ENCODE measurements around the gene PMM2.

PMM2 gene

GRCh38 chr16:8807189-8807588, 9.6 kb downstream of the PMM2 start:
- no peak for TF ChIP-seq CTCF (IDR thresholded peaks at IDR 0.05; ENCODE audit: low read length, missing control alignments)
- no peak overlapping the region for H3K4me3 ChIP-seq (replicated peaks; ENCODE audit: low read depth, low read length)
- no peak for DNase-seq (ENCODE audit: low read depth)

DNA sequence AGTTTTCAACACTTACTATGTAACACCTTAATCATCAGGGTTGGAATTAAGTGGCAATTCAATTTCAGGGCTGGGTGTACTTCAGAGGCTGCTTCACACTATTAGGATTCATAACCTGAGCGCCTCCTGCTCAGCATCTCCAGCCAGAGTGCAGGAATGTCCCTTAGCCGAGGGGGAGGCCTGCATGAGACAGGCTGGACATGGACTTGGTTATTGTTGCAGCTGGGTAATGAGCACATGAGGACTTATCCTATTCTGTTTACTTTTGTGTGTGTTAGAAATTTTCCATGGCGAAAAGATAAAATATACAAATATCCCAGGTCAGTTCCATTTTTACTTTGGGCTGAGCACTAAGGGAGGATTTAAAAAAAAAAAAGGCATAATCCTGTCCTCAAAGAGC, 10.4 kb downstream of the PMM2 start:
- DNase-seq (ENCODE audit: low read depth): no peak
- no peak for TF ChIP-seq CTCF (IDR thresholded peaks at IDR 0.05; ENCODE audit: low read length, missing control alignments)
- H3K4me3 ChIP-seq (replicated peaks; ENCODE audit: low read depth, low read length): no peak overlapping the region

DNA sequence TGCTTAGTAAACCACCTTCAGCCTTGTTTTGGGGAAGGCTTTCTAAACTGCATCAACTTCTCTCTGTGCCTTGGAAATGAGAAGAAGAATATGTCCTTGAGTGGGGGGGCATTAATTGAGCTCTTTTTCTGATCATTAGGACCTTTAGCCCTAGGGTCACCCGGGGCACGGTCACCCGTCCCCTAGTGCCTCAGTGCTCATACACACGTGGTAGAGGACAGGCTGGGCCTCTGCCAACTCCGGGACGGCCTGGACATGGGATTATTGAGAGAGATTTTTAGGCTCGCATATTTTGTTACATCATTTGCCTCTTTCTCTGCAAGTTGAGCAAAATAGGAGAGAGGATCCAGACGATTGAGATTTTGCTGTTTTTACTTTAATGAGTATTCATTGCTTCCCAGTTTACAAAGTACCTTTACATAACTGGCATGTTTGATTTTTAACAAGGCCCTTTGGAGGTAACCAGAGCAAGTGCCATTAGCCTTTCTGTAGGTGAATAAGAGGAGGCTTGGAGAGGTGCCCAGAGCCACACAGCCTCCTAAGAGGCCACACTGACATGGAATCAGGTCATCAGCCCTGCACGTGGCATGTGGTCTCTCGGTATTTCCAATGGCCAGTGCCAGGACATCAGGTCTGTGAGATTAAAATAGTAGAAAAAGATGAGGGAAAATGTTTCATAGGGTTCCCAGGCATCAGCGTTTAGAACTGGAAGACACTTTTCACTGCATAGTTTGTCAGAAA, 11.1 kb downstream of the PMM2 start:
- H3K4me3 ChIP-seq (replicated peaks; ENCODE audit: low read depth, low read length): no peak overlapping the region
- no peak for TF ChIP-seq CTCF (IDR thresholded peaks at IDR 0.05; ENCODE audit: low read length, missing control alignments)
- no peak for DNase-seq (ENCODE audit: low read depth)

DNA sequence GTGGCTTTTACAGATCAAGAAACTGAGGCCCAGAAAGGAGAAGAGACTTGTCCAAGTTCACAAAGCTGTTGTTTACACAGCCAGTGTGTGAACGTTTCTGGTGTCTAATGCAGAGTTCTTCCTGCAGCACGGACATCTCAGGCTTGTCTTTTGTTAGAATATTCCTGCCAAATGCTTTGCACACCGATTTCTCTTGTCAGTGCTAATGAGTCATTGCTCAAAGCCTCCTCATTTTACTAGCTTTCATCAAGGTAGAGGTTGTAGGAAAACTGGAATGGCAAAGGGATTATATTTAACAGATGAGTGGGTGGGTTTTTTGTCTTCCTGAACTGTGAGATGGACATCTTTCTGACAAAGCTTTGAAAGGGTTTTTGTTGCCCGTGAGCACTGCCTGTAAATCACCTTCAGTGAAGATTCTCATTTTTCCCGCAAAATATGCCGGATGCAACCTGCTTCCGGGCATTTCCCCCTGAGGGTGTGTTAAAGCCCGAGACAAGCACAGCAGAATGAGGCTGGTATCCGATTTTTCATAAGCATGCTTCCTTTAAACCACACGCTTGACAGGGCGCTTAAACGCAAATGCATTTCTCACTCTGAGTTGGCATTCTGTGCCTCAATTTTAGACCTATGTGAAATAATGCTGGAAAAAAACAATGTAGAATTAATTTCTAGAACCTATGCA, 14.7 kb downstream of the PMM2 start:
- no peak for TF ChIP-seq CTCF (IDR thresholded peaks at IDR 0.05; ENCODE audit: low read length, missing control alignments)
- no peak for DNase-seq (ENCODE audit: low read depth)
- no peak overlapping the region for H3K4me3 ChIP-seq (replicated peaks; ENCODE audit: low read depth, low read length)

- H3K4me3 ChIP-seq (replicated peaks; ENCODE audit: low read depth, low read length): no peak overlapping the region
- no peak for TF ChIP-seq CTCF (IDR thresholded peaks at IDR 0.05; ENCODE audit: low read length, missing control alignments)
- DNase-seq (ENCODE audit: low read depth): no peak
Observed at GRCh38 chr16:8814095-8814806, 16.6 kb downstream of the PMM2 start.

- H3K4me3 ChIP-seq (replicated peaks; ENCODE audit: low read depth, low read length): no peak overlapping the region
- no peak for TF ChIP-seq CTCF (IDR thresholded peaks at IDR 0.05; ENCODE audit: low read length, missing control alignments)
- DNase-seq (ENCODE audit: low read depth): no peak
Observed at GRCh38 chr16:8816967-8817655, 19.5 kb downstream of the PMM2 start.
